Coronary artery (tissue), 2 donors: ENCODE results near the gene RSPH10B2.
A peak's percentile ranks its signal among the peaks of the same experiment; 100 is the strongest.
"Not testable (repeated sequence)": the region's sequence is repeated elsewhere in the genome, so short reads cannot be mapped to it uniquely, and the experiment has no call there.

Experiments
- DNase-seq: peaks from one replicate; pipeline ENCODE4 v3.0.0-alpha.2; 2017; ENCODE audit warnings: low spot score
- H3K27ac ChIP-seq, 2 donors: fragments of 200-600 bp; sonication (generic); one replicate each; pipeline ENCODE4 v1.5.1; 2016 to 2019
- H3K4me3 ChIP-seq: fragments of 200-600 bp; sonication (generic); 2 replicates; pipeline ENCODE4 v1.5.1; 2016; ENCODE audit warnings: mild to moderate bottlenecking, moderate library complexity

Gene RSPH10B2

GRCh38 chr7:6792113-6792872, 38.4 kb downstream of the RSPH10B2 start:
- not testable (repeated sequence) for H3K27ac ChIP-seq, DNase-seq, H3K4me3 ChIP-seq

DNA sequence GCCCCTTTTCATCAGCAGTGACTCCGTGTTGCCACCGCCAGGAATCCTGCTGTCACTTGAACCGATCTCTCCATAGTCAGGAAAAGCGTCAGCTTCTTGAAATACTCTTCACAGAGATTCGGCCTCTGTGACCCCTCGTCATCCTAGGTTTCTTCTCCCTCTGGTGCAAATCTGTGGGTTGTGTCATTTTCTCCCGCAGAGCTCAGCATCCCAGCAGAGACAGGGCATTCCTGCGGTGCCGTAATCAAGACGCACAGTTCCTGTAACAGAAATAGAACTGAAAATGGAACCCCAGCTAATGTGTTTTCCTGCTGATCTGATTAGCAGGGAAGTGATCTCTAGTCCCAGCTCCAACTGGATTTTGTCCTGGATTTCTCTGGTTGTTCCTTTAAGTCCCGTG, 40.4 kb downstream of the RSPH10B2 start:
- H3K27ac ChIP-seq, H3K4me3 ChIP-seq: not testable (repeated sequence)

GRCh38 chr7:6797218-6797617, 43.3 kb downstream of the RSPH10B2 start:
- not testable (repeated sequence) for H3K4me3 ChIP-seq, DNase-seq, H3K27ac ChIP-seq

More for the DNA sequence above, 40.4 kb downstream of the RSPH10B2 start:
- not testable (repeated sequence) for DNase-seq

DNA sequence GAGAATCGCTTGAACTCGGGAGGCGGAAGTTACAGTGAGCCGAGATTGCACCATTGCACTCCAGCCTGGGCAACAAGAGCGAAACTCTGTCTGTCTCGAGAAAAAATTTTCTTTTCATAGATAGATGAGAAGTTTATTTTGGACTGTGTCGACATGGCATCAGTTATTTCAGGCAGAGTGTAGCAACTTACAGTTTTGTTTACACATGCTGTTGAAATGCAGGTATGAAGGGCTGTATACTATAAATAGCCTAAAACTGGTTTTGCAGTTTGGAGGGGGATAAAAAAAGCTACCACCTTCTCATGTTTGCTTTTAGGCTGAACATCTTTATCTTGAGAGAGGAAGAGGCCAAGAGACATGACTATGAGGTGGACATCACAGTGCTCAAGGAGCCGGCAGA, 44.1 kb downstream of the RSPH10B2 start:
- H3K4me3 ChIP-seq, DNase-seq, H3K27ac ChIP-seq: not testable (repeated sequence)

- H3K27ac ChIP-seq, DNase-seq, H3K4me3 ChIP-seq: not testable (repeated sequence)
These were observed 46.0 kb downstream of the RSPH10B2 start for GRCh38 chr7:6799887-6800286.

DNA sequence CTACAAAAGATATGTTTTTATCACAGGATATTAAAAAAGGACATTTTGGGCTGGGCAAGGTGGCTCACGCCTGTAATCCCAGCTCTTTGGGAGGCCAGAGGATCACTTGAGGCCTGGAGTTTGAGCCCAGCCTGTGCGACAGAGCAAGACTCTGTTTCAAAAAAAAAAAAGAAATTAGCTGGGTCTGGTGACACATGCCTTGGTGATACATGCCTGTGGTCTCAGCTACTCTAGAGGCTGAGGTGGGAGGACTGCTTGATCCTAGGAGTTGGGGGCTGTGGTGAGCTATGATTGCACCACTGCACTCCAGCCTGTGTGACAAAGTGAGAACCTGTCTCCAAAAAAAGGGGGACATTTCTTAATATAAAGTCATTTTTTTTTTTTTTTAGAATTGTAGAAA, 46.4 kb downstream of the RSPH10B2 start:
- not testable (repeated sequence) for DNase-seq, H3K27ac ChIP-seq, H3K4me3 ChIP-seq

DNA sequence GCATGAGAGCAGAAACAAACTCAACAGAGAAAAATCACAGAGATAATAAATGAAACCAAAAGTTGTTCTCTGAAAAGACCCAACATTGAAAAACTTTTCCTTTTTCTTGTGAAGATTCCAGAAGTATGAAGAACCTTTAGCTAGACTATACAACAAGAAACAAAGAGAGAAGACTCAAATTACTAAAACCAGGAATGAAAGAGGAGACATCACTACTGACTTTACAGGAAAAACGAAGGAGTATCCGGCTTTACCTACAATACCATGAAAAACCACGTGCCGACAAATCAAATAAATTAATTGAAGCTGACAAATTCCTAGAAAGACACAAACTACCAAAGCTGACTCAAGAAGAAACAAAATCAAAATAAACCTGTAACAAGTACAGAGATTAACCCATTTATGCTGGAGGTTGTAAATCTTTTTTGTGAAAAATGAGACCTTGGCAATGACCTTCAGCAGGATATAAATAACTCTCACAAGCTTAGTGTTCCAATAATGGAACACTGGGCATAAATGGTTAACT, 53.6 kb downstream of the RSPH10B2 start:
- H3K4me3 ChIP-seq, H3K27ac ChIP-seq, DNase-seq: not testable (repeated sequence)

DNA sequence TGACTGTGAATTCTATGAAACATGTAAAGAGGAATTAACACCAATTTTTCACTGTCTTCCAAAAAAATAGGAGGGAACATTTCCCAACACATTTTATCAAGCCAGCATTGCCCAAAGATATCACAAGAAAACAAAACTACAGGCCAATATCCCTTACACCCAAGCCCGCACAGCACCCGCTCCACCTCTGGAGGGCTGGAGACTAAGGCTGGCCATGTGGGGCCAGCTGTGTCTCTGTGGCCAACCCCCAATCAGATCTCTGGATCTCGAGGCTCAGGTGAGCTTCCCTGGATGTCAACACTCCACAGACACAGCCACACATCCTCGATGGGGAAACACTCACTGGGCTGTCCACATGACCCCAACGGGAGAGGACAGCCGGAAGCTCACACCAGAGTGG, 54.1 kb downstream of the RSPH10B2 start:
- not testable (repeated sequence) for H3K27ac ChIP-seq, DNase-seq, H3K4me3 ChIP-seq

- not testable (repeated sequence) for H3K27ac ChIP-seq, DNase-seq, H3K4me3 ChIP-seq
These were observed 59.1 kb downstream of the RSPH10B2 start for GRCh38 chr7:6813011-6813410.

GRCh38 chr7:6815470-6815869, 61.6 kb downstream of the RSPH10B2 start:
- H3K4me3 ChIP-seq, H3K27ac ChIP-seq, DNase-seq: not testable (repeated sequence)

DNA sequence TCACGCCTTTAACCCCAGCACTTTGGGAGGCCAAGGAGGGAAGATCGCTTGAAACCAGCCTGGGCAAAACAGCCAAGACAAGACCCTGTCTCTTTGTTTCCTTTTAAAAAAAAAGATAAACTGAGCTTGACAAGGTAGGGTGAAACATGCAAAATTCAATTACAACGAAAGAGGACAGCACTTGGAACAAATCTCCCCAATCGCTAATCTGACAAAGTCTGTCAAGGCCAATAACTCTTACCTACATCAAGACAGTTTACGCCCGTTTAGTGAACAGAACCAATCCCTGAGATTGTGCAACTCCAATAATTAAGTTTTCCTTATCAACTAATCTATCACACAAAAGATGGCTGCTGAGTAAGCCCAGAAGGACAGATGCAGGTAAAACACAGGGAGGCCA, 67.7 kb downstream of the RSPH10B2 start:
- H3K27ac ChIP-seq, H3K4me3 ChIP-seq, DNase-seq: not testable (repeated sequence)

- not testable (repeated sequence) for DNase-seq, H3K27ac ChIP-seq
- peak overlapping the region; percentile 72 for H3K4me3 ChIP-seq
These were observed 71.6 kb downstream of the RSPH10B2 start for GRCh38 chr7:6825236-6826125.

- peak; percentile 75 for DNase-seq
- Histone ChIP-seq H3K4me3 (peak within 1 kb of the TSS; percentile 72), H3K27ac (peak within 1 kb of the TSS; percentile 6 to 67)
These were observed 72.2 kb downstream of the RSPH10B2 start, which contains the start of gene CCZ1B for GRCh38 chr7:6826151-6826550. Gene CCZ1B, minus strand, starts transcription at chr7:6826275. Its CDS starts 78 bp downstream, at chr7:6826197.

DNA sequence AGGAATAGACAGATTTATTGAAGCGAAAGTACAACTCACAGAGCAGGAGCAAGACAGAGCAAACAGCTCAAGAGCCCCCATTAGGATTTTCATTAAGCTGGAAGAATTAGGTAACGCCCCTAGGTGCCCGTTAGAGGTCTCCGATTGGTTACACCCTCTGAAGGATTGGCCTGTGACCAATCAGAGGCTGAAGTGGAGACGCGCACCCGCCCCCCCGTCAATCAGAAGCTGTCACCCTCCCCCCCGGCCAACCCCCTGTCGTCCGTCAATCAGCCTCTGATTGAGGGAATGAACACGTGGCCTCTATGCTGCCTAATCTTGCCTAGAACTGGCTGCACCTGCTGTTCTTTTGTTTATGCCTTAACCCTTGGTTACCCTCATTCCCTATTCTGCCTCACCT, 73.3 kb downstream of the RSPH10B2 start:
- DNase-seq, H3K27ac ChIP-seq: not testable (repeated sequence)

DNA sequence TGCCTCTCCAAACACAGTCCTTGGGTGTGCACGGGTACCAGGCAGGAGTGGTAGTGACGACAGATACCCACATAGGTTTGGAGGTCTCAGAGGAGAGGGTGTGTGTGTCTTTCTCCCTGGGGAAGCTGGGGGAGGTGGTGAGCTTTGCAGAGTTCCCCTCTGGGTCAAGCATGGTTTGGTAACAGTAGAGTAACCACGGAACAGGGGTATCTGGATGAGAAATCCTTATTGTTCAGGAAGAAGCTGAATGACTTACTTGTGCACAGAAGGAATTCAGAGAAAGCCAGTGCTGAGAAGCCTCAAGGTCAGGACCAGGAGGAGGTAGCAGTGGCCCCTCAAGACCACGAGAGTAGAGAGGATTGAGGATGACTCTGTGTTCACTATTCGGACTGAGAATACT, 75.7 kb downstream of the RSPH10B2 start:
- not testable (repeated sequence) for H3K4me3 ChIP-seq, H3K27ac ChIP-seq, DNase-seq

More for the DNA sequence above, 73.3 kb downstream of the RSPH10B2 start:
- H3K4me3 ChIP-seq: not testable (repeated sequence)

DNA sequence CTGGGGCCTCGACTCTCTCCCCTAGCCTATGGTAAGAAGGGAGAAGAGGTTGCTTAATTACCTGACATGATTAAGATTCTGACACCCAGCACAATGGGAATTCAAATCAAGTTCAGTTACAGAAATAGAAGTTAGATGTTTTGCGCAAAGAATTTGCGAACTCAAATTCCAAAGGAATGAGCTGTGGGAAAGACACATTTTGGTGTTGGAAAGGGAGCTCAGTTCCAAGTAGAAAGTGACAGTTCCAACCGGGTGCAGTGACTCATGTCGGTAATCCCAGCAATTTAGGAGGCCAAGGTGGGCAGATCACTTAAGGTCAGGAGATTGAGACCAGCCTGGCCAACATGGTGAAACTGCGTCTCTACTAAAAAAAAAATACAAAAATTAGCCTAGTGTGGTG, 76.1 kb downstream of the RSPH10B2 start:
- H3K27ac ChIP-seq, DNase-seq: not testable (repeated sequence)

More for the DNA sequence above, 76.1 kb downstream of the RSPH10B2 start:
- not testable (repeated sequence) for H3K4me3 ChIP-seq
